Stimulated activated CD4-positive, alpha-beta T cell treated with anti-CD3 and anti-CD28 coated beads, Interleukin-12 subunit alpha, Interleukin-12 subunit beta, amount 100 ng/mL, for 48 hours (primary cell): ENCODE results near the gene ASB2.

ENCODE experiments used
- DNase-seq, 3 donors: peaks; one replicate each; pipeline ENCODE4 v3.0.0-alpha.2; 2020; ENCODE audit warnings: low read depth in 2 of 3, low spot score in 1 of 3

The ASB2 gene

GRCh38 chr14:93930296-93930988 is 45.9 kb downstream of the ASB2 start:
- DNase-seq: no peak

- no peak for DNase-seq
These were observed 46.7 kb downstream of the ASB2 start for GRCh38 chr14:93929657-93930056.

- no peak for DNase-seq
These were observed 47.3 kb downstream of the ASB2 start for GRCh38 chr14:93929048-93929535.

GRCh38 chr14:93928184-93929047 is 48.0 kb downstream of the ASB2 start:
- DNase-seq: no peak

- no peak for DNase-seq
These were observed 48.6 kb downstream of the ASB2 start for GRCh38 chr14:93927800-93928145.

GRCh38 chr14:93926873-93927799 is 49.2 kb downstream of the ASB2 start, which contains the start of gene FAM181A:
Gene FAM181A (plus strand): TSS chr14:93927344. CDS start chr14:93928286, 942 bp downstream.
- DNase-seq: no peak

- DNase-seq: no peak
These were observed 50.0 kb downstream of the ASB2 start for GRCh38 chr14:93926245-93926872.

GRCh38 chr14:93925374-93925895 is 50.9 kb downstream of the ASB2 start:
- no peak for DNase-seq

GRCh38 chr14:93924592-93925355 is 51.6 kb downstream of the ASB2 start:
- no peak for DNase-seq

GRCh38 chr14:93923626-93924025 is 52.7 kb downstream of the ASB2 start:
- no peak for DNase-seq

- no peak for DNase-seq
These were observed 55.2 kb downstream of the ASB2 start for GRCh38 chr14:93921001-93921806.

- no peak for DNase-seq
These were observed 59.2 kb downstream of the ASB2 start for GRCh38 chr14:93917141-93917540.

GRCh38 chr14:93916498-93916897 is 59.9 kb downstream of the ASB2 start:
- DNase-seq: no peak

GRCh38 chr14:93915800-93916199 is 60.6 kb downstream of the ASB2 start:
- no peak for DNase-seq

- DNase-seq: no peak
These were observed 61.2 kb downstream of the ASB2 start for GRCh38 chr14:93915070-93915705.

GRCh38 chr14:93914278-93914677 is 62.1 kb downstream of the ASB2 start:
- no peak for DNase-seq

GRCh38 chr14:93912782-93913181 is 63.6 kb downstream of the ASB2 start:
- no peak for DNase-seq

- no peak for DNase-seq
These were observed 64.3 kb downstream of the ASB2 start for GRCh38 chr14:93911975-93912615.
